Liver (tissue), 3 donors: ENCODE results near the gene NUDT5.

ENCODE experiments used
- CTCF ChIP-seq: fragments of 150-350 bp; IDR thresholded peaks from 2 replicates; pipeline ENCODE4 v1.5.1; 2017; ENCODE audit warnings: improper control_type of control experiment, low read depth, low read length; ENCODE audit not compliant: missing input control
- EGR1 ChIP-seq, 2 donors: IDR thresholded peaks; 2 replicates each; pipeline ENCODE4 v1.6.1; 2016 to 2018; ENCODE audit warnings: antibody characterized with exemption in 2 of 2, low read depth in 2 of 2
- donor health status: healthy.
- donor health status: healthy.

GRCh38 chr10:12184165-12184564 lies 11.5 kb downstream of the NUDT5 start:
- TF ChIP-seq CTCF = no peak
- no peak for TF ChIP-seq EGR1 (IDR thresholded peaks at IDR 0.05; ENCODE audit: low read depth in 2 of 2)
